Measurements from ENCODE around the gene SLC22A31. TPM values are rescaled to one million over a fixed set of nuclear protein-coding genes. Genes with fewer than 3 reads are reported as not detected.

The SLC22A31 gene
- total RNA-seq, 1 experiment from 2014 or later = not detected

GRCh38 chr16:89159066-89159849 is 41.1 kb downstream of the SLC22A31 start:
- no peak for TF ChIP-seq CTCF (IDR thresholded peaks at IDR 0.05; ENCODE audit: unreplicated experiment)
- ChIA-PET CTCF (no interaction called here), POLR2A (no interaction called here)
- peaks cover 9% of the 10 kb centered on the region for H3K36me3 Mint-ChIP-seq (ENCODE audit: insufficient read depth, unreplicated experiment)
- no TSS peak for BruUV-seq (replicated peaks)
- no peak for DNase-seq (ENCODE audit: unreplicated experiment)
- peaks cover 5% of the 10 kb centered on the region for H3K4me1 Mint-ChIP-seq (ENCODE audit: insufficient read depth, unreplicated experiment)
- H3K9me3 Mint-ChIP-seq (ENCODE audit: unreplicated experiment) = no peaks in the 10 kb centered on the region
- H3K27me3 Mint-ChIP-seq (ENCODE audit: insufficient read depth, unreplicated experiment) = no peaks in the 10 kb centered on the region
- no peak overlapping the region for H3K4me3 Mint-ChIP-seq (ENCODE audit: unreplicated experiment)
- H3K27ac Mint-ChIP-seq (ENCODE audit: low read depth, unreplicated experiment) = no peak overlapping the region
- intact Hi-C loops (cut with micrococcal nuclease) = no loop called here

GRCh38 chr16:89157778-89158177 is 42.6 kb downstream of the SLC22A31 start:
- no TSS peak for BruUV-seq (replicated peaks)
- no peaks in the 10 kb centered on the region for H3K4me1 Mint-ChIP-seq (ENCODE audit: insufficient read depth, unreplicated experiment)
- ChIA-PET CTCF (no interaction called here), POLR2A (no interaction called here)
- no peak for DNase-seq (ENCODE audit: unreplicated experiment)
- no peaks in the 10 kb centered on the region for H3K27me3 Mint-ChIP-seq (ENCODE audit: insufficient read depth, unreplicated experiment)
- H3K36me3 Mint-ChIP-seq (ENCODE audit: insufficient read depth, unreplicated experiment) = peaks cover 17% of the 10 kb centered on the region
- no peak overlapping the region for H3K27ac Mint-ChIP-seq (ENCODE audit: low read depth, unreplicated experiment)
- TF ChIP-seq CTCF (IDR thresholded peaks at IDR 0.05; ENCODE audit: unreplicated experiment) = no peak
- H3K9me3 Mint-ChIP-seq (ENCODE audit: unreplicated experiment) = no peaks in the 10 kb centered on the region
- intact Hi-C loops (cut with micrococcal nuclease) = no loop called here
- H3K4me3 Mint-ChIP-seq (ENCODE audit: unreplicated experiment) = no peak overlapping the region

GRCh38 chr16:89156740-89157645 is 43.3 kb downstream of the SLC22A31 start:
- peaks cover 23% of the 10 kb centered on the region for H3K36me3 Mint-ChIP-seq (ENCODE audit: insufficient read depth, unreplicated experiment)
- no peak for TF ChIP-seq CTCF (IDR thresholded peaks at IDR 0.05; ENCODE audit: unreplicated experiment)
- DNase-seq (ENCODE audit: unreplicated experiment) = no peak
- H3K27ac Mint-ChIP-seq (ENCODE audit: low read depth, unreplicated experiment) = no peak overlapping the region
- ChIA-PET CTCF (interaction anchor here (1.0 to 2.0 kb wide), 2 partner anchors 10 to 484 kb away, joined by 3 to 9 read pairs; no protein-coding TSS in a partner anchor), POLR2A (interaction anchor here (1.5 to 2.3 kb wide), 2 partner anchors 63 to 345 kb away, joined by 5 read pairs; partner anchors contain the start of genes ACSF3 and APRT)
- H3K27me3 Mint-ChIP-seq (ENCODE audit: insufficient read depth, unreplicated experiment) = no peaks in the 10 kb centered on the region
- no peak overlapping the region for H3K4me3 Mint-ChIP-seq (ENCODE audit: unreplicated experiment)
- no TSS peak for BruUV-seq (replicated peaks)
- H3K4me1 Mint-ChIP-seq (ENCODE audit: insufficient read depth, unreplicated experiment) = no peaks in the 10 kb centered on the region
- intact Hi-C loops (cut with micrococcal nuclease) = no loop called here
- no peaks in the 10 kb centered on the region for H3K9me3 Mint-ChIP-seq (ENCODE audit: unreplicated experiment)
